IMR-90 (cell line): ENCODE data around the gene MUSTN1. TPM values are rescaled to one million over a fixed set of nuclear protein-coding genes. Genes with fewer than 3 reads are reported as not detected.

Source experiments
- ATAC-seq: fragments of 200-7000 bp; cut with Tn5 transposase; 2 replicates; pipeline ENCODE4 v1.9.1; 2020; ENCODE audit warnings: low read depth, mild to moderate bottlenecking, moderate library complexity
- BruUV-seq: library from RNA; stranded (reverse); fragments of 400-500 nt; replicated peaks from 2 replicates; lab custom pipeline; 2021; lab: Mats Ljungman, UMichigan
- CTCF ChIA-PET: fragments of 300-600 bp; formaldehyde crosslinking; extraction: SDS; loops from one replicate; lab custom pipeline; 2021; ENCODE audit warnings: antibody characterized with exemption; lab: Yijun Ruan, JAX
- POLR2A ChIA-PET: fragments of 300-600 bp; sonication (Branson Sonifier 250); formaldehyde crosslinking; loops from one replicate; lab custom pipeline; 2022; ENCODE audit warnings: antibody characterized with exemption; ENCODE audit not compliant: unreplicated experiment; lab: Charles Lee
- DNase-seq: peaks from one replicate; pipeline ENCODE4 v3.0.0; 2013
- H2AFZ ChIP-seq: replicated peaks from 2 replicates; pipeline ENCODE3; 2013; ENCODE audit warnings: low read length, mild to moderate bottlenecking; ENCODE audit not compliant: poor library complexity
- H2AK5ac ChIP-seq: 2 replicates; pipeline ENCODE4 v1.6.1; 2013; ENCODE audit warnings: low read depth, low read length, inconsistent platforms
- H2AK9ac ChIP-seq: replicated peaks from 2 replicates; pipeline ENCODE3; 2013; ENCODE audit warnings: mild to moderate bottlenecking, low read depth, low read length, moderate library complexity; ENCODE audit not compliant: poor library complexity
- H2BK120ac ChIP-seq: 2 replicates; pipeline ENCODE4 v1.6.1; 2013; ENCODE audit warnings: low read depth, low read length, inconsistent platforms
- H2BK15ac ChIP-seq: 3 replicates; pipeline ENCODE4 v1.6.1; 2013; ENCODE audit warnings: low read depth, low read length, inconsistent platforms
- H2BK20ac ChIP-seq: 2 replicates; pipeline ENCODE4 v1.6.1; 2013; ENCODE audit warnings: low read depth, mild to moderate bottlenecking, inconsistent platforms, low read length, moderate library complexity
- H2BK5ac ChIP-seq: 2 replicates; pipeline ENCODE4 v1.6.1; 2013; ENCODE audit warnings: mild to moderate bottlenecking, low read depth, low read length, inconsistent platforms; ENCODE audit not compliant: poor library complexity, severe bottlenecking
- H3K14ac ChIP-seq: replicated peaks from 2 replicates; pipeline ENCODE4 v1.6.1; 2013; ENCODE audit warnings: low read depth, low read length, inconsistent platforms
- H3K18ac ChIP-seq: 2 replicates; pipeline ENCODE4 v1.6.1; 2013; ENCODE audit warnings: low read depth, low read length, control low read depth
- H3K23ac ChIP-seq: 2 replicates; pipeline ENCODE4 v1.6.1; 2013; ENCODE audit warnings: low read depth, low read length, inconsistent platforms
- H3K27ac ChIP-seq: 2 replicates; pipeline ENCODE4 v1.5.1; 2013; ENCODE audit warnings: mild to moderate bottlenecking, control low read depth, low read length; ENCODE audit not compliant: insufficient read depth
- H3K27me3 ChIP-seq: 2 replicates; pipeline ENCODE4 v1.6.1; 2013; ENCODE audit warnings: low read length; ENCODE audit not compliant: control insufficient read depth, insufficient read depth
- H3K36me3 ChIP-seq: 2 replicates; pipeline ENCODE4 v1.6.1; 2013; ENCODE audit warnings: low read length, mixed read lengths; ENCODE audit not compliant: control insufficient read depth, insufficient read depth
- H3K4ac ChIP-seq: 2 replicates; pipeline ENCODE4 v1.6.1; 2013; ENCODE audit warnings: low read depth, low read length, inconsistent platforms
- H3K4me1 ChIP-seq: 2 replicates; pipeline ENCODE4 v1.6.1; 2013; ENCODE audit warnings: low read length, mixed read lengths; ENCODE audit not compliant: control insufficient read depth, insufficient read depth
- H3K4me2 ChIP-seq: 2 replicates; pipeline ENCODE4 v1.6.1; 2013; ENCODE audit warnings: low read depth, mild to moderate bottlenecking, control low read depth, low read length, moderate library complexity
- H3K4me3 ChIP-seq: 2 replicates; pipeline ENCODE4 v1.5.1; 2013; ENCODE audit warnings: low read depth, mild to moderate bottlenecking, control low read depth, low read length, moderate library complexity; ENCODE audit not compliant: insufficient read depth
- H3K56ac ChIP-seq: 2 replicates; pipeline ENCODE4 v1.6.1; 2013; ENCODE audit warnings: low read length, inconsistent platforms; ENCODE audit not compliant: insufficient read depth; ENCODE audit errors: extremely low read depth
- H3K79me1 ChIP-seq, 2 experiments: 2 replicates each; pipeline ENCODE4 v1.6.1; 2013; ENCODE audit warnings: low read length in 2 of 2, inconsistent platforms in 1 of 2, low read depth in 1 of 2
- H3K9ac ChIP-seq: 2 replicates; pipeline ENCODE4 v1.6.1; 2013; ENCODE audit warnings: low read depth, low read length, control low read depth
- H3K9me1 ChIP-seq: 2 replicates; pipeline ENCODE4 v1.6.1; 2013; ENCODE audit warnings: low read length, inconsistent platforms; ENCODE audit not compliant: insufficient read depth
- H3K9me3 ChIP-seq: 2 replicates; pipeline ENCODE4 v1.6.1; 2013; ENCODE audit warnings: low read length; ENCODE audit not compliant: control insufficient read depth, insufficient read depth
- H4K20me1 ChIP-seq: 2 replicates; pipeline ENCODE4 v1.6.1; 2013; ENCODE audit warnings: low read length, inconsistent platforms; ENCODE audit not compliant: insufficient read depth
- H4K5ac ChIP-seq: 2 replicates; pipeline ENCODE4 v1.6.1; 2013; ENCODE audit warnings: mild to moderate bottlenecking, low read depth, low read length, control low read depth
- H4K8ac ChIP-seq, 2 experiments: 2 replicates each; pipeline ENCODE4 v1.6.1; 2013; ENCODE audit warnings: low read depth in 2 of 2, low read length in 2 of 2, control low read depth in 1 of 2, inconsistent platforms in 1 of 2
- H4K91ac ChIP-seq: 2 replicates; pipeline ENCODE4 v1.6.1; 2013; ENCODE audit warnings: low read depth, low read length, inconsistent platforms; ENCODE audit not compliant: insufficient read depth
- BHLHE40 ChIP-seq: fragments of 150-350 bp; IDR thresholded peaks from 2 replicates; pipeline ENCODE4 v1.6.1; 2016; ENCODE audit warnings: mild to moderate bottlenecking, low read depth, low read length
- RAD21 ChIP-seq: IDR thresholded peaks from 2 replicates; pipeline ENCODE4 v1.6.1; 2012; ENCODE audit warnings: low read length, improper control_type of control experiment
- WGBS, 2 experiments: methylation state at CpG; one replicate each; pipeline versions ENCODE4 v1.1.5 to v1.1.7; 2013; ENCODE audit warnings: missing lambda C conversion rate in 2 of 2; ENCODE audit not compliant: insufficient read length in 1 of 2; ENCODE audit errors: extremely low coverage in 2 of 2; 5-methylcytosine and 5-hydroxymethylcytosine counted together
- dilution Hi-C: fragments of 300-500 bp; cut with HindIII; formaldehyde crosslinking; loops from one replicate; pipeline ENCODE4 v1.14.3; 2018; ENCODE audit warnings: low sequenced_read_pairs; ENCODE audit not compliant: unreplicated experiment
- in situ Hi-C: fragments of 300-500 bp; cut with MboI; formaldehyde crosslinking; loops from 3 replicates; pipeline ENCODE4 v1.14.3; 2019; ENCODE audit warnings: low sequenced_read_pairs, inconsistent platforms, mixed read lengths
- intact Hi-C: fragments of 100-400 bp; cut with micrococcal nuclease; formaldehyde crosslinking; loops from 2 replicates; pipeline ENCODE4 v1.10.0; 2022
- polyA plus RNA-seq, 3 experiments: library from polyadenylated mRNA; depleted of rRNA; stranded (reverse); fragments of >200 nt; gene quantifications; 2 replicates each; pipeline ENCODE4 v1.2.3, GENCODE V29; 2012; ENCODE audit warnings: low replicate concordance in 1 of 3
- total RNA-seq: library from RNA; depleted of rRNA; stranded (reverse); fragments of >200 nt; gene quantifications from 2 replicates; pipeline ENCODE4 v1.2.3, GENCODE V29; 2012
- TF ChIP-seq, protein P1 (sequence below): fragments of 150-350 bp; IDR thresholded peaks from 2 replicates; pipeline ENCODE4 v1.6.1; 2016; ENCODE audit warnings: low read depth, mild to moderate bottlenecking, low read length, moderate library complexity, borderline replicate concordance
- TF ChIP-seq, protein P2 (sequence below): fragments of 150-350 bp; IDR thresholded peaks from 2 replicates; pipeline ENCODE4 v1.6.1; 2017; ENCODE audit warnings: mild to moderate bottlenecking, antibody characterized with exemption, low read length, low read depth

Gene MUSTN1
- total and polyA plus RNA-seq, 2 of the 4 experiments (the other 2 are of a cell fraction) = not detected

DNA sequence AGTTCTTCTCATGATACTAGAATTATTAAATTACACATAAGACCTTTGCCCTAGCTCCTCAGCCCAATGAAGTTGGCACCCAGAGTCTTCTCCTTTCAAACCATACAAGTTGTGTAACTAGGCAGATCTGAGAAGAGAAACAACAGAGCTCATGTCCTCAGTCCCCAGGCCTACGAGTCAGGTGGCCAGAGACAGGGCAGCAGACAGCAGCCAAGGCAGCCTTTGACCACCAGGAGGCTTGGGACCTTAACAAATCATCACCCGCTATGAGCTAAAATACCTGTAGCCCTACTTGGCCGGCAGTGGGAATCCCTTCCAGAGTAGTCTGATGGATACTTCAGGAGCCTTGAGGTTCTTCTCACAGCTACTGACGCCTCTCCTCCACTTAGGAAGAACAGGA lies 44.3 kb upstream of the MUSTN1 start:
- no peak overlapping the region for H2BK5ac ChIP-seq
- H3K4me2 ChIP-seq = no peak overlapping the region
- no peak overlapping the region for H3K14ac ChIP-seq
- dilution Hi-C loops (no loop called here), in situ Hi-C loops (no loop called here), intact Hi-C loops (no loop called here)
- no peak for ATAC-seq
- no peak overlapping the region for H2BK120ac ChIP-seq
- no peak overlapping the region for H3K4me3 ChIP-seq
- no peaks in the 10 kb centered on the region for H4K20me1 ChIP-seq
- TF ChIP-seq RAD21 (no peak), BHLHE40 (no peak)
- TF ChIP-seq, protein P1, sequence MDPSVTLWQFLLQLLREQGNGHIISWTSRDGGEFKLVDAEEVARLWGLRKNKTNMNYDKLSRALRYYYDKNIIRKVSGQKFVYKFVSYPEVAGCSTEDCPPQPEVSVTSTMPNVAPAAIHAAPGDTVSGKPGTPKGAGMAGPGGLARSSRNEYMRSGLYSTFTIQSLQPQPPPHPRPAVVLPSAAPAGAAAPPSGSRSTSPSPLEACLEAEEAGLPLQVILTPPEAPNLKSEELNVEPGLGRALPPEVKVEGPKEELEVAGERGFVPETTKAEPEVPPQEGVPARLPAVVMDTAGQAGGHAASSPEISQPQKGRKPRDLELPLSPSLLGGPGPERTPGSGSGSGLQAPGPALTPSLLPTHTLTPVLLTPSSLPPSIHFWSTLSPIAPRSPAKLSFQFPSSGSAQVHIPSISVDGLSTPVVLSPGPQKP = no peak
- TF ChIP-seq, protein P2, sequence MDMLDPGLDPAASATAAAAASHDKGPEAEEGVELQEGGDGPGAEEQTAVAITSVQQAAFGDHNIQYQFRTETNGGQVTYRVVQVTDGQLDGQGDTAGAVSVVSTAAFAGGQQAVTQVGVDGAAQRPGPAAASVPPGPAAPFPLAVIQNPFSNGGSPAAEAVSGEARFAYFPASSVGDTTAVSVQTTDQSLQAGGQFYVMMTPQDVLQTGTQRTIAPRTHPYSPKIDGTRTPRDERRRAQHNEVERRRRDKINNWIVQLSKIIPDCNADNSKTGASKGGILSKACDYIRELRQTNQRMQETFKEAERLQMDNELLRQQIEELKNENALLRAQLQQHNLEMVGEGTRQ = no peak
- H4K8ac ChIP-seq = no peak overlapping the region
- no peak overlapping the region for H3K18ac ChIP-seq
- ChIA-PET POLR2A (no interaction called here), CTCF (no interaction called here)
- H4K91ac ChIP-seq = no peak overlapping the region
- H2AFZ ChIP-seq = no peak overlapping the region
- H2AK9ac ChIP-seq = no peak overlapping the region
- no peak overlapping the region for H3K9ac ChIP-seq
- peaks cover 6% of the 10 kb centered on the region; the same call in 1 of the 2 replicates for H3K9me1 ChIP-seq
- no peak overlapping the region for H3K23ac ChIP-seq
- H2AK5ac ChIP-seq = no peak overlapping the region
- no TSS peak for BruUV-seq
- no peaks in the 10 kb centered on the region for H3K27me3 ChIP-seq
- peaks cover 3% of the 10 kb centered on the region; the same call in 1 of the 2 replicates for H3K36me3 ChIP-seq
- H3K79me1 ChIP-seq = peaks cover 13 to 56% of the 10 kb centered on the region in 2 experiments; a peak in 3 of 4 replicates
- DNase-seq = no peak
- no peaks in the 10 kb centered on the region for H3K9me3 ChIP-seq
- H4K5ac ChIP-seq = no peak overlapping the region
- H2BK15ac ChIP-seq = no peak overlapping the region
- WGBS, 2 experiments = no CpG with 5 or more reads among the region's 4 CpGs
- H3K27ac ChIP-seq = no peak overlapping the region
- peaks cover 9% of the 10 kb centered on the region for H3K4me1 ChIP-seq
- H3K4ac ChIP-seq = no peak overlapping the region
- H2BK20ac ChIP-seq = no peak overlapping the region
- no peak overlapping the region for H3K56ac ChIP-seq
